Right lung (tissue), 5 donors: ENCODE measurements around the gene RXRA. TPM values are rescaled to one million over a fixed set of nuclear protein-coding genes. Genes with fewer than 3 reads are reported as not detected.

Experiments
- DNase-seq, 2 donors: peaks; one replicate each; pipeline ENCODE4 v3.0.0-alpha.2; 2013
- polyA plus RNA-seq, 5 donors: library from polyadenylated mRNA; unstranded; fragments of 120-200 nt; gene quantifications; one replicate each; pipeline versions ENCODE4 v1.2.1 to v1.2.3, GENCODE V29; 2013; ENCODE audit warnings: inconsistent platforms in 1 of 5, low replicate concordance in 1 of 5; ENCODE audit not compliant: insufficient read length in 5 of 5, insufficient read depth in 1 of 5

The RXRA gene
- polyA plus RNA-seq, 5 donors, result 34.3 to 68.9 (median 47.8) TPM

- DNase-seq, result no peak
Observed at GRCh38 chr9:134321946-134322741, 4.1 kb upstream of the RXRA start.

GRCh38 chr9:134322781-134323241 is 3.4 kb upstream of the RXRA start:
- no peak for DNase-seq

- no peak for DNase-seq
Observed at GRCh38 chr9:134323741-134324358, 2.4 kb upstream of the RXRA start.

- DNase-seq, result no peak
Observed at GRCh38 chr9:134324359-134325095, 1.7 kb upstream of the RXRA start.

DNA sequence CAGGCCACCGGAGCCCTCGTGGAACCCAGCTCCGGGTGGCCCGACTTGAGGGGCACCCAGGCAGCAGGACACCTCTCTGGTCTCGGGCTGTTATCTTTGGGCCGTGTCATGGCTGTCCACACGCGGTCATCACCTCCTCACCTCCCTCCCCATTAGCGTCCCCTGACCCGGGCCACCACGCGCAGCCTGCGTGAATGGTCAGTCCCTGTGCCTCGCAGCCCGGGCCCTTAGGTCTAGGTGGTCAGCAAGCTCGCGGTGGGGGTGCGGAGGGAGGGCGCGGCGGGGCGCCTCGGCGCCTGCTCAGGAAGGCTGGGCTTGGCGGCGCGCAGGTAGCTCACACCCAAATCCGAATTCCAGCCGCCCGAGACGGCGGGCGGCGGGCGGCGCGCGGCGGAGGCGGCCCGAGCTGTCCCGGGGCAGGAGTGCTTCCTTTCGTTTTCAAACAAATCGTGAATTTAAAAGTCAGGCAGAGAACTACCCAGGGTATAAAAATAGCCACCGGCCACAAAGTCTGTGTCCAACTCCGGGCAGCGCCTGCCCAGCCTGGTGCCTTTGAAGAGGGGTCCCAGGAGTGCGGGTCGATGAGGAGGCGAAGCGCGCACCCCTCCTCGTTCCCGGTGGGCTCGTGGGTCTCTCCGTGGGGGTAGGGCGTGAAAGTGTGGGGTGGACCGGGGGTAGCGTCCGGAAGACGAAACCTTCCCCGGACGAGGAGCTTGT is 1.0 kb upstream of the RXRA start:
- peak in 1 of 2 donors; percentile 73 for DNase-seq

- no peak for DNase-seq
Observed at GRCh38 chr9:134326724-134327601, 708 bp downstream of the RXRA start.

- DNase-seq, result no peak
Observed at GRCh38 chr9:134327671-134328231, 1.5 kb downstream of the RXRA start.

- DNase-seq, result no peak
Observed at GRCh38 chr9:134328341-134328840, 2.1 kb downstream of the RXRA start.

- DNase-seq, result peak in 1 of 2 donors; percentile 48
Observed at GRCh38 chr9:134328841-134329575, 2.8 kb downstream of the RXRA start.

- no peak for DNase-seq
Observed at GRCh38 chr9:134329576-134329855, 3.3 kb downstream of the RXRA start.

GRCh38 chr9:134329886-134330285 is 3.6 kb downstream of the RXRA start:
- DNase-seq, result no peak

DNA sequence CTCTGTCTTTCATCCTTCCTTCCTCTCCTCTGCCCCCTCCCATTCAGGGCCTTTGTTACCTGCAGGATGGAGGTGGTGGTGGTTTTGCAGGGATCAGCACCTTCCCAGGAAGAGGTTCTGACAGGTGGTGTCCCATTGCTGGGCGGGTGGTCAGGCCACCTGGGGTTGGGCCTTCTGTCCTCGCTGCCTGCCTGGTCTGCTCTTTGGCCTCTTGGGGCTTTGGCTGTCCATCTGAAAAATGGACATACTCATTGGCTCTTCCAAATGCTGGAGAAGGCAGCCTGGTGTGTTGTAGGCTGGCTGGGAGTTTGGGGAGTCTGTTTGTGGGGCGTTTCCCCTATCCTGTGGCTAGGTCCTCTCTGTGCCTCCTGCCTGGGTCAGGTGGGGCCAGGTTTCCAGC is 4.3 kb downstream of the RXRA start:
- no peak for DNase-seq

DNA sequence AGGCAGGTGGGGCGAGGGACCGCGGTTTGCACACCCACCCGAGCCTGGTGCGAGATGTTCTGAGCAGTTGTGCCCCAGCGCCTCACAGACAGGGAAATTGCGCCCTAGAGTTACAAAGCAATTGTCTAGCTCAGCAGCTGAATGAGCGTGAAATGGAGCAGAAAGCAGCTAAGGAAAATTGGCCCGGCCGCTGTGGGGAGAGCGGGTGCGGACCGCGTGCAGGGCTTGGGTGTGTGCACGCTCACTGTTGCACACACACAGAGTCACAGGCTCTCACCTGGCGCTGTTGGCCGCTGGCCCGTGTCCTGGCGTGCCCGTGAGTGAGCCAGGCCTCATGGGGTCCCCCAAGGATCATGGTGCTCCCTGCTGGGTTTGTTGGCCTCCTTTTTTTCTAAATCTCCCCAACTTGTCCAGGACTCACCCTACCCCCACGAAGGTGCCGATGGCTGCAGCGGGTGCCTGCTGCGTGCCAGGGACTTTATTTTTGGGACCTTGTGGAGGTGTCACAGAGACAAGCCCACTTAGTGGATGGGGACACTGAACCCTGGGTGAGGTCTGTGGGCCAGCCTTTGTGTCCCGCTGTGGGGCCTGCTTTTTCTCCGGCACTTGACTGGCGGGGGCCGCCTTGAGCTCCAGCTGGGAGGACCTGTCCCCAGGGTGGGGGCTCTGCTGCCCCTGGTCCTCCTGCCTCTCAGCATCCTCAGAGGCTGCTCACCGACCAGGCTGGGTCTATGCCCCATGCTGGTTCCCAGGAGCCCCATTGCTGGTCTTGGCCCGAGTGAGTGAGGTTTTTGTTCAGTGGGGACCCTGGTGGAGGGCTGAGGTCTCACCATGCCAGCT is 5.2 kb downstream of the RXRA start:
- DNase-seq, result no peak

GRCh38 chr9:134332266-134332665 is 6.0 kb downstream of the RXRA start:
- DNase-seq, result no peak

GRCh38 chr9:134332841-134333233 is 6.6 kb downstream of the RXRA start:
- DNase-seq, result no peak

DNA sequence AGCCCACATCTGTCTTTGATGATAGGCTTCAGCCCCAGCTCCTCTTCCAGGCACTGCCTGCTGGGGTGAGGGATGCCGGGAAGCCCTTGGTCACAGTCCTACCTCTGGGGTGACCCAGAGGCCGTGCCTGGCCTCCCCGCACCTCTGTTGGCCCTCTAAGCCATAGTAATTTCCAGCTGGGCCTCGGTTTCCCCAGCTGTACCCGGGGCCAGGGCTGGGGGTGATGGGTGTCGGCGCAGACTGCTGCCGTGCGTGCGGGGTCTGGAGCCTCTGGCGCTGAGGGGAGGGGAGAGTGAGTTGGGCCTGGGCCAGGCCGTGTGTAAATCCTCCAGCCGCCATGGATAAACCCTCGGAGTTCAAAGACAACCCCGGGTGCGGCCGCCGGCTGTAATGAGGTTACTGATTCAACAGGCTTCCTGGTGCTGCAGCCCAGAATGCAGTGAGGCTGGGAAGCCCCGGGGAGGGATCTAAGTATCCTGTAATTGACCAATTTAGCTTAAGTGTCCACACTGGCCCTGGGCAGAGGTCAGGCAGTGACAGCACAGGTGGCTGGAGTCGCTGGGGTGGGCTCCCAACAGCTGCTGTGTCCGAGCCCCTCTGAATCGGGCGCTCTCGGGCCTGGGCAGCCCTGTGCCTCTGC is 7.1 kb downstream of the RXRA start:
- no peak for DNase-seq

DNA sequence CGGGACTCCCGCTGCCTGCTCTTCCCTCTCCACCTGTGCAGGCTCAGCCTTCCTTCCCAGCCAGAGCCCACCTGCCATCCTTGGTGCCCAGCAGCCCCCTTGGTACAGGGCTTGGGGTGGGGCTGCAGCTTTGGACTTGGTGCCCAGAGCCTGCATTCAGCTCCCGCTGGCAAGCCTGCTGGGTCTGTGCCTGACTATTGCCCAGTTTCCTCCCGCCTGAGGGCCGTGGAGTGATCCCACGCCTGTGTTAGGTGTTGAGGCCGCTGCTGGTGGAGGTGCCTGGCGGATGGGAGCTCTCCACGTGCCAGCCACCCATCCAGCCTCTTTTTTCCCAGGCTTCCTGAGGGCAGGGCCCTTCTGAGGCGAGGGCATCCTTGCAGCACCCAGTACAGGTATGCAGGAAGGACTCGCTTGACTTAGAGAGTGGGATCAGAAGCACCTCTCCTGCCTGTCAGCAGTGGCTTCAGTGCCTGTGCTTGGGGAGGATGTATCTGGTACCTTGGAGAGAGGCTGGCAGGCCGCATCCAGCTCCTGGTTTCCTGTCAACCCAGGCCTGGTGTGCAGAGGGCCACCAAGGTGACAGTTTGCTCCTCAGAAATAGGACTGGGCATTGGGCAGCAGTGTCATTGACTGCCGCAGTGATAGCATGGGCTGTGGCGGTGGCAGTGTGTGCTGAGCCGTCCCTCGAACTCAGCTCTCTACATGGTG is 7.8 kb downstream of the RXRA start:
- no peak for DNase-seq

- DNase-seq, result no peak
Observed at GRCh38 chr9:134335061-134335460, 8.8 kb downstream of the RXRA start.
